GM18870 (cell line): ENCODE measurements around the gene FAM131A.
"Not testable (repeated sequence)": the region's sequence is repeated elsewhere in the genome, so short reads cannot be mapped to it uniquely, and the experiment has no call there.

Experiments used
- ATAC-seq: cut with Tn5 transposase; IDR thresholded peaks from one replicate; pipeline ENCODE4 v1.9.1; 2021; ENCODE audit warnings: moderate library complexity; ENCODE audit not compliant: unreplicated experiment

The FAM131A gene

DNA sequence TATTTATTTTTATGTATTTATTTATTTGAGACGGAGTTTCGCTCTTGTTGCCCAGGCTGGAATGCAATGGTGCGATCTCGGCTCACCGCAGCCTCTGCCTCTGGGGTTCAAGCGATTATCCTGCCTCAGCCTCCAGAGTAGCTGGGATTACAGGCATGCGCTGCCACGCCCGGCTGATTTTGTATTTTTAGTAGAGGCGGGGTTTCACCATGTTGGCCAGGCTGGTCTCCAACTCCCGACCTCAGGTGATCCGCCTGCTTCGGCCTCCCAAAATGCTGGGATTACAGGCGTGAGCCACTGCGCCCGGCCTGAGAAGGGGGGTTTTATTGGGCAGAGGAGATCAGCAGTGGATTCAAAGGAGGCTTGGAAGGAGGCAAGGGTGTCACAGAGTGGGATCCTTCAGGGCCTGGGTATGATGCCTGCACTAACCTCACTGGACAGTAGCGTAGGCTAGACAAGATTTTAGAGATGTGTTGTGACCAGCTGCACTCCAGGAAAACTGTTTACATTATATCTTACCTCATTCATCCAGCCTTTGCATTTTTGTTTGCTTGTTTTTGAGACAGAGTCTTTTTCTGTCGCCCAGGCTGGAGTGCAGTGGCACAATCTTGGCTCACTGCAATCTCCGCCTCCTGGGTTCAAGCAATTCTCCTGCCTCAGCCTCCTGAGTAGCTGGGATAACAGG is 2.2 kb downstream of the FAM131A start:
- not testable (repeated sequence) for ATAC-seq

DNA sequence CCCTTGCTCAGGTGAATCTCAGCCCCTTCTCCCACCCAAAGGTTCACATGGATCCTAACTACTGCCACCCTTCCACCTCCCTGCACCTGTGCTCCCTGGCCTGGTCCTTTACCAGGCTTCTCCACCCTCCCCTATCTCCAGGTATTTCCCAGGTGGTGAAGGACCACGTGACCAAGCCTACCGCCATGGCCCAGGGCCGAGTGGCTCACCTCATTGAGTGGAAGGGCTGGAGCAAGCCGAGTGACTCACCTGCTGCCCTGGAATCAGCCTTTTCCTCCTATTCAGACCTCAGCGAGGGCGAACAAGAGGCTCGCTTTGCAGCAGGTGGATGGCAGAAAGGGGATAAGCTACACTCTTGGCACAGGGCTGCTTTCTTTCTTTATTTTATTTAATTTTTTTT is 4.5 kb downstream of the FAM131A start:
- ATAC-seq = no peak

DNA sequence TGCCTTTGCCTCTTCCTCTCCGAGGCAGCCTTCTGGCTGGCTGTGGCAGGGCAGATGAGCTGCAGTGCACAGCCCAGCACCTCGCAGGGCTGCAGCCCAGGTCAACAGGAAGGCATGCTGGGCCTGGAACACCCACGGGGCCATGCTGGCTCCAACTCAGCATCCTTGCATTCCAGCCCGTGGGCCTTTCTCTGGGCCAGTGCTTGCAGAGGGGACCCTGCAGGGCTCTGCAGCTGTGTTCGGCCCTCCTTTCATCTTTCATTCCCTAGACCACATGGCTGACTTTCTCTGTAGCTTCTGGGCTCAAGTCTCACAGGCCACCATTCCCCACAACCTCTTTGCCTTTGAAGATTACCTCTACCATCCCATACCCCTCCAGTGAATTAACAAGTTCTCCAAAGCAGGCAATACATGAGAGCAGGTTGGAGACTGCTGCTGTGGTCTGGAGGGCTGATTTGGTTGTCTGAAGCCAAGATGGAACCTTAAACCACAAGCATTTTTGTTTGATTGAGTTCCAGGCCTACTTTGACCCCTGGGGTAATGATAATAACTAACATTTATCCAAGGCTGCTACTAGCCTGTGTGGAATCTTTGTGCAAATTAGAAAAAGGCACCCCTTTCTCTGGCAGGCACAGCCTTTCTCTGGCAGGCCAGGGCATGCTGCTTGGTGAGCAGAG is 5.9 kb downstream of the FAM131A start:
- ATAC-seq = no peak

DNA sequence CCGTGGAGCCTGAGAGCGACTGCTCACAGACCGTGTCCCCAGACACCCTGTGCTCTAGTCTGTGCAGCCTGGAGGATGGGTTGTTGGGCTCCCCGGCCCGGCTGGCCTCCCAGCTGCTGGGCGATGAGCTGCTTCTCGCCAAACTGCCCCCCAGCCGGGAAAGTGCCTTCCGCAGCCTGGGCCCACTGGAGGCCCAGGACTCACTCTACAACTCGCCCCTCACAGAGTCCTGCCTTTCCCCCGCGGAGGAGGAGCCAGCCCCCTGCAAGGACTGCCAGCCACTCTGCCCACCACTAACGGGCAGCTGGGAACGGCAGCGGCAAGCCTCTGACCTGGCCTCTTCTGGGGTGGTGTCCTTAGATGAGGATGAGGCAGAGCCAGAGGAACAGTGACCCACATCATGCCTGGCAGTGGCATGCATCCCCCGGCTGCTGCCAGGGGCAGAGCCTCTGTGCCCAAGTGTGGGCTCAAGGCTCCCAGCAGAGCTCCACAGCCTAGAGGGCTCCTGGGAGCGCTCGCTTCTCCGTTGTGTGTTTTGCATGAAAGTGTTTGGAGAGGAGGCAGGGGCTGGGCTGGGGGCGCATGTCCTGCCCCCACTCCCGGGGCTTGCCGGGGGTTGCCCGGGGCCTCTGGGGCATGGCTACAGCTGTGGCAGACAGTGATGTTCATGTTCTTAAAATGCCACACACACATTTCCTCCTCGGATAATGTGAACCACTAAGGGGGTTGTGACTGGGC is 7.3 kb downstream of the FAM131A start:
- ATAC-seq = no peak

DNA sequence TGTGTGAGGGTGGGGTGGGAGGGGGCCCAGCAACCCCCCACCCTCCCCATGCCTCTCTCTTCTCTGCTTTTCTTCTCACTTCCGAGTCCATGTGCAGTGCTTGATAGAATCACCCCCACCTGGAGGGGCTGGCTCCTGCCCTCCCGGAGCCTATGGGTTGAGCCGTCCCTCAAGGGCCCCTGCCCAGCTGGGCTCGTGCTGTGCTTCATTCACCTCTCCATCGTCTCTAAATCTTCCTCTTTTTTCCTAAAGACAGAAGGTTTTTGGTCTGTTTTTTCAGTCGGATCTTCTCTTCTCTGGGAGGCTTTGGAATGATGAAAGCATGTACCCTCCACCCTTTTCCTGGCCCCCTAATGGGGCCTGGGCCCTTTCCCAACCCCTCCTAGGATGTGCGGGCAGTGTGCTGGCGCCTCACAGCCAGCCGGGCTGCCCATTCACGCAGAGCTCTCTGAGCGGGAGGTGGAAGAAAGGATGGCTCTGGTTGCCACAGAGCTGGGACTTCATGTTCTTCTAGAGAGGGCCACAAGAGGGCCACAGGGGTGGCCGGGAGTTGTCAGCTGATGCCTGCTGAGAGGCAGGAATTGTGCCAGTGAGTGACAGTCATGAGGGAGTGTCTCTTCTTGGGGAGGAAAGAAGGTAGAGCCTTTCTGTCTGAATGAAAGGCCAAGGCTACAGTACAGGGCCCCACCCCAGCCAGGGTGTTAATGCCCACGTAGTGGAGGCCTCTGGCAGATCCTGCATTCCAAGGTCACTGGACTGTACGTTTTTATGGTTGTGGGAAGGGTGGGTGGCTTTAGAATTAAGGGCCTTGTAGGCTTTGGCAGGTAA is 8.1 kb downstream of the FAM131A start:
- no peak for ATAC-seq

DNA sequence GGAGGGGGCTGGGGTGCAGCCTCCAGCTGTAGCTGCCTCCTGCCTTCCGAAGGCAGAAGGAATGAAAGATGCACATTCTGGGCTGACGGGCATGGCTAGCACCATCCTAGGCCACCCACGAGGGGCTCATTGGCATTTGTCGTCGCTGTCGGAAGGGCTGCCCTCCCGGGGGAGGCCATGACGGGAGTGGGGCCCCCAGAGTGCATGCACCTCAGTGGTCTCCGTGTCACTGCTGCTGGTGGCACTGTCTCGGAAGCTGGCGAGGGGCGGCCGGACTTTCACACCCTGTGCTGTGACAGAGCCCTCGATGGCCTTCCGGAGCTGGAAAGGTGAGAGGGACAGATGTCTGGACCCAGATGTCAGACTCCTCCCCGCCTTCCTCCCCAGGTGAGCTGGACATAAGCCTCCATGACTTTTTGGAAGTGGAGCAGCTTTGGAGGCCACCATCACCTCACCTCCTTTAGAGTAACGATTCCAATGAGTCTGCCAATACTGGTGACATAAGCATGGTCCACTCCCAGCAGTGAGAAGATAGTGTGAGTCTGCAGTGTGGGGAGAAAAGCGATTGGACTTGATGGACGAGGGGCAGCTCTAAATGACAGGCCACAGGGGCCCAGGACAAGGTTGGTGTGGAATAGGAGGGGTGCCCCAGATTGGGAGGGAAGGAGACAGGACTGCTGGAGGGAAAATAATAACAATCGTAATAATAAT is 9.2 kb downstream of the FAM131A start:
- no peak for ATAC-seq

DNA sequence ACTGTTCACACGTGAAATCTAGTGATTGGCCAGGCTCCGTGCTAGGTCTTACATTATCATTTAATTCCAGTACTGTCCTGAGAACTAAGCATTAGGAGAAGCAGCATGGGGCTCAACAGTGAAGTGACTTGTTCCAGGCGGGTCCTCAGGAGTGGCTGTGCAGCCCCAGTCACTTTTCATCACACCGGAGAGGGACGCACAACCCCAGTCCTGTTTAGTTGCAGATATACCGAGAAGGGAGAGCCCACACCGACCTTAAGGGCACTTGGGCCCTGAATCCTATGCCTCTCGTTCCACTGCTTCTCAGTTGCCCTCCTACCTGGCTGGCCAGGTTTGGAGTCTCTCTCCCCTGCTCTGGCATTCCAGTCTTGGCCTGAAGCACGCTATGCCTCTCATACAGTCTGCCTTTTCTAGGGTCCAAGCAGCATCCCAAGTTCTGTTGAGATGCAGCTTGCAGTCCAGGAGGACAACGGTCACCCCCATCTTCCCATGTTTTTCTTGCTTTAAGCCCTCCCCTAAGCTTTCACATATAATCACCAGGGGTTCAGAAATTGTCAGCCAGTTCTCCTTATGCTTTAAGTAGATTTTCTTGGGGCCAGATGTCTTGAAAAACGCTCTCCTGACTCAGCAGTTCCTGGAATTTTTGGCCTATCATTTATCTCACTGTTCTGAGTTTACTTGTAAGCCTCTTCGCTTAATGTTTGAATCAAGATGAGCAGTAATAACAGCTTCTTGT is 10.1 kb downstream of the FAM131A start:
- no peak for ATAC-seq

DNA sequence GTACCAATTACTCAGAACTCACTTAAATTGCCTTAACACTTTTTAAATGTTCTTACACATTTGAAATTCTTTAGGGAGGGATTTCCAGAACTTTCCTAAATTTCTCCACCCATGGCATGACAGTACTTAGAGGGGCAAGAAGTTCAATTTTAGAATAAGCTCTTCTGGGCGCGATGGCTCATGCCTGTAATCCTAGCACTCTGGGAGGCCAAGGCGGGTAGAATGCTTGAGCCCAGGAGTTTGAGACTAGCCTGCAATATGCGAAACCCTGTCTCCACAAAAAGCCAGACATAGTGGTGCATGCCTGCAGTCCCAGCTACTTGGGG is 10.6 kb downstream of the FAM131A start:
- no peak for ATAC-seq

DNA sequence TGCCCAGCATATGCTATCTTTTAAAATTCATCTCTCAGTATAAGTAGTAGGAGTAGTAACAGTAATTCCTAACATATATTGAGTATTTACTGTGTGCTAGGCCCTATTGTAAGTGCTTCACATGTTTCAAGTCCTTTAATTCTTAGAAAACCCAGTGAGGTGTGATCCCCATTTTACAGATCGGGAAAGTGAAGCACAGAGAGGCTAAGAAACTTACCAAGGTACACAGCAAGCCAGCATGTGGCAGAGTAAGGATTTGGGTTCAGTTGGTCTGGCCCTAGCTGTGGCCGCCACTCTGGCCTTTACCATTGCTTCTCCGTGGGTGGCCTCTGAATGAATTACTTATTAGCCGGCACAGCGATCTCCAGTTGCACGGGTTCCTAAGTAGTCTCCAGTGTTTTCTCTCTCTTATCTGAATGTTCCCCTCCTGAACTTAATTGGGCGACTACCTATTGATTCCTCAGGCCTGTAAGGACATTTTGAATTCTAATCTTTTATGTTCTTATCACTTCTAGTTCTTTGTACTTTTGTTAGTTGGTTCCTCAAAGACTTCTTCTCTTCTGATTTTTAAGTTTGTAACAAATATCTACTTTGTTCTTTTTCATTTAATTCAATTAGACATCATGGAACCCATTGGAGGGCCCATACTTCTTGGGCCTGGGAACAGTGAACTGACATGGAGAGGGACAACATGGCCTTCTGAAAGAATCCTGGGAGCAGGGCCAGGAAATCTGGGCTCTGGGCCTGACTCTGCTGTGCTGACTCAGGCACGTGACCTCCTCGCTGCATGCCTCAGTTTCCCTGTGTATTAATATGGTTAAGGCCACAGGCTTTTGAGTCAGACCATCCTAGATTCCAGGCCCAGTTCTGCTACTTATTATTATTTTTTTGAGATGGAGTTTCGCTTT is 12.4 kb downstream of the FAM131A start:
- ATAC-seq = no peak

DNA sequence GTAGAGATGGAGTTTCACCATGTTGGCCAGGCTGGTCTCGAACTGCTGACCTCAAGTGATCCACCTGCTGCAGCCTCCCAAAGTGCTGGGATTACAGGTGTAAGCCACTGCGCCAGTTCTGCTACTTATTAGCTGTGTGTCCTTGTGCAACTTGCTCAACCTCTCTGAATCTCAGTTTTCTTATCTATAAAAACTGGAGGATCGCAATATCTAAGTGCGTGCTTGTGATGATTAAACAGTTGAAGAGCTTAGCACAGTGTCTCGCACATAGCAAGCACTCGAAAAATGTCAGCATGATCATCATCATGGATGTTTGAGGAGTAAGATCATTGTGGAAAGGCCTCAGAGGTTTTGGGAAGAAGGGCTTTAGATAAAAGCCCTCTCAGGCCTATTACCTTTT is 13.2 kb downstream of the FAM131A start:
- no peak for ATAC-seq

DNA sequence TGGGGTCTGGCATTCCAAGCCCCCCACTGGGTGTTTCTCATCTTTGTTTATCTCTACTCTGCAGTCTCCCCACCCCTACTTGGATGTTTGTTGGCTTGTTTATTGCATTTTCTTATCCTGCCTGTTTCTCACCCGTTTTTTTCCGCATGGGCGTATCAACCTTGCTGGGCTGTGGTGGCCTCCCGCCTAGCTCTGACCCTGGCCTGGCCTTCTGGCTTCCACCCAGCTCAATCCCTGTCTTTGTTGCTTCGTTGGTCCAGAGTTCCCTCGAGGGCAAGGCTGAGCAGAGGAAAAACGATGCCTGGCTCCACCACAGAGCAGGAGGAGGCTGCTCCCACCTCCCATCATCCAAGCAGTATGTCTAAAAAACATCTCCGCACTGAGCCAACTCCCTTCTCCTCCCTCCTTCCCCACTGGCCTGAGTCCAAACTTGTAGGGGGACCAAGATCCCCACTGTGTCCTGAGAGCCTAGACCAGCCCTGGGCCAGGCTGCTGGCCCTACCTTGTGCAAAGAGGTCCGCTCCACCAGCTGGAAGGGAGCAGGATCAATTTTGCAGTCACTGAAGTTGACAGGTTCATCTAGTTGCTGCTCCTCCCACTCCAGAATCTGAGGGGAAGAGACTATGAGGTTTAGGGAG is 14.2 kb downstream of the FAM131A start:
- ATAC-seq = no peak

DNA sequence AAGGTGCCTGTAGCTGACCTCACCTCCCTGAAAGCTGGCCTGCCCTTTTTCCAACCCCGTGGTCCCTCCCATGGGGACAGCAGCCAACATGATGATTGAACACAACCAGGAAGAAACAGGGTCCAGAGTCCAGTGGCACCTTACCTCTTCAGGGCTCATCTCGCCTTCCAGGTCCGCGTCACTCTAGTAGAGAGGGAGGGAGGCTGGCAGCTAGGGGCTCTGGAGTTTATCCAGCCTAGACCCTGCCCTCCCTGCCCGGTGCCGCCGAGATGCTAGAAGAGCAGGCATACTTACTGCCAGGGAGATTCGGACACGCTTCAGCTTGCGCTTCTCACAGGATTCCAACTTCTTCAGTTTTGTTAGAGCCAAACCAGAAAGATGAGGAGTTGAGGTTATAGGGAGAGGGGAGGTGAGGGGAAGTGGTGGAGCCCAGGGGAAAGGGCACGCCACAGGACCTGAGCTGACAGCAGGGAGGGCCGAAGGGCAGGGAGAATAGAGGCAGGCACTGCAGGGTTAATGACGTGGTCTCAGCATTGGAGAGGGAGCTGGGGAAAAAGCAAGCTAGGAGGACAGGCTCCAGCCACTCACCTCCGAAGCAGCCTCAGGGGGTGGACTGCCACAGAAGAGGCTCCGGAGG is 14.9 kb downstream of the FAM131A start:
- ATAC-seq = no peak

DNA sequence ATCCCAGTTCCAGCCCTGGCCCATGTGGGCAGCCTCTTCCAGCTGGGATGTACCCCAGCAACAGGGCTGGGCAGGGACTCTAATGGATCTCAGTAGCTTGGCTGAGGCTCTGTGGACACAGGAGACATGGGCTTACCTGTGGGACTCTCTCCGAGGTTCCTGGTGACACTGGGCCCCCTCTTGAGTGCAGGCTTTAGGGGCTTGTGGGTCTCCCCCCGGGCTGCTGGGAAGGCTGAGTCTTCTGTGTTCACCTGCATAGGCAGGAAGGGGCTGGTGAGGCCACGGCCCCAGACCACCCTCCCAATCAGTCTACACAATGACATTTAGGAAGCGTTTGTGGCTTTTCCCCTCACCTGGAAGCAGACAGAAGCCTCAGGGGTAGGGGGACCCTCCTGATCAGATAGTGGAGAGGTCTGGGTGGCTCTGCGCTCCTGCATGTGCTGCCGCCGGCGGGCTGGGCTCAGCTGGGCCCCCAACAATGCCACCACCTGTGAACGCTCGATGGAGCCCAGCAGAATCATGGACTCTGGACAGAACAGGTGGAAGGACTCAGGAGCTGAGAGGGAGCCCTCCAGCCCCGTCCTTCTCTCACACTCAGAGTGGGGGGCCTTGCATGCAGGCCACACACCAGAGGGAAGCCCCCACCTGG is 15.6 kb downstream of the FAM131A start:
- ATAC-seq = no peak

DNA sequence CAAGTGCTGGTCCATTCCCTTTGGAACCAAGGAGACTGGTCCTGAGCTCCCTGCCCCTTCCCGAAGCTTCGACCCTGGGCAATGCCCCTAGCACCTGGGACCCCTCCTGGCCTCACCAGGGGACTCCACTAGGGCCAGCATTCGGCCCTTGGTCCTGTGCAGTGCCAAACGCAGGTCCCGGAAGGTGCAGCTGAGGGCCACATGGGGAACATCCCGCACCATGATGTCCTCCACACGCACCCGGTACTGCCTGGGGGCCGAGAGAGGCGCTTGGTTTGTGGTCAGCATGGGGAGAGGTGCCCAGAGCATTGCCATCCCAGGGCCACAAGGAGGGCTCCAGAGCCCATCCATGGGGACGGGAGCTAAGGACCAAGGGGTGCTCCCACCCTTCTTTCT is 16.1 kb downstream of the FAM131A start:
- no peak for ATAC-seq

DNA sequence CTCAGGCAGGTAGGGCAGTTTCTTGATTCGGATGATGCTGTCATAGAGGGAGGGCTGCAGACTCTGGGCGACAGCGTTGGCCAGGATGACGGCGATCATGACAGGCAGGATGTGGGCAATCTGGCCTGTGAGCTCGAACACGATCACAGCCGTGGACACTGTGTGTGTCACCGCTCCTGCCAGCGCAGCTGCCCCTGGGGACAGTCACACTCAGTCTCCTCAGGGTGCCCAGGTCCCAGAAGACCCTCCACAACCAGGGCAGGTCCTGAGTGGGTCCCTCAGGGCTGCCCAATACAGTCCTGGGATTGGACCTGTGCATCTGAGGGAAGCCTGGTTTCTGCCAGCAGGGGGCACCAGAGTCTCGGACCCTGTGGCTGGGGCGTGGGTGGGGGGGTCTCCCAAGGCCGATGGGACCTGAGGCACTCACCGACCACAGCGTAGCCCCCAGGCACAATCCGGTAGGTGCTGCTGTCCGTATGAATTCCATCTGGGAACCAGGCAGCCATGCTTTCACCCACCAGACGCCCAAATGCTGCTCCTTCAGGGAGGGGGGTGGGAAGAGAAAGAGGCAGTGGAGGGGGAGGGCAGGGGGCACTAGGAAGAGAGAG is 16.8 kb downstream of the FAM131A start:
- no peak for ATAC-seq

DNA sequence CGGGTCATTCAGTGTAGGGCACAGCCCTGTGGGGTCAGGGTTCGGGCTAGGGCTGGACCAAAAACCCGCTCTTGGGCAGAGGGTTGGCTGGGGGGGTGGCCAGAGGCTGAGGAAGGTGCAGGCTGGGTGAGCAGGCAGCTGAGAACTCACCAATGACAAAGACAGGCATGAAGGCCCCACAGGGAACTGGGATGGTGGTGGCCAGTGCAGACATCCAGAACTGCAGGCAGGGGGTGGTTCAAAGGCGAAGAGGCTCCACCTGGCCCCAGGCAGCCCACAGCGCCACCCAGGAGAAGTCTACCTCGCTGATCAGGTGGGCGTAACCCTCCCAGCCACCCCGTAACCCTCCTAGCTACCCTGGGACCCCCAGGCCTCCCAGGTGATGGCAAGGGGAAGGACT is 17.4 kb downstream of the FAM131A start:
- no peak for ATAC-seq
